Osteocyte (in vitro differentiated cells): ENCODE results near the gene PLA2G2F. TPM values are rescaled to one million over a fixed set of nuclear protein-coding genes. Genes with fewer than 3 reads are reported as not detected.

Source experiments
- DNase-seq: peaks from one replicate; pipeline ENCODE4 v3.0.0; 2021; ENCODE audit warnings: mixed read lengths; ENCODE audit not compliant: unreplicated experiment; ENCODE audit errors: extremely low spot score
- H3K27ac Mint-ChIP-seq: one replicate; pipeline ENCODE4 v1.8.0; 2021; ENCODE audit warnings: mild to moderate bottlenecking, mixed read lengths; ENCODE audit not compliant: unreplicated experiment
- H3K27me3 Mint-ChIP-seq: one replicate; pipeline ENCODE4 v1.8.0; 2021; ENCODE audit warnings: mixed read lengths; ENCODE audit not compliant: unreplicated experiment
- H3K36me3 Mint-ChIP-seq: one replicate; pipeline ENCODE4 v1.8.0; 2021; ENCODE audit warnings: mixed read lengths; ENCODE audit not compliant: unreplicated experiment
- H3K4me1 Mint-ChIP-seq: one replicate; pipeline ENCODE4 v1.8.0; 2021; ENCODE audit warnings: mixed read lengths; ENCODE audit not compliant: unreplicated experiment
- H3K4me3 Mint-ChIP-seq: one replicate; pipeline ENCODE4 v1.8.0; 2021; ENCODE audit warnings: mild to moderate bottlenecking, moderate library complexity, mixed read lengths; ENCODE audit not compliant: unreplicated experiment
- H3K9me3 Mint-ChIP-seq: one replicate; pipeline ENCODE4 v1.8.0; 2021; ENCODE audit warnings: mixed read lengths; ENCODE audit not compliant: unreplicated experiment
- CTCF ChIP-seq: fragments of 200-600 bp; sonication (generic); IDR thresholded peaks from 2 replicates; pipeline ENCODE4 v1.5.0; 2021; ENCODE audit warnings: antibody characterized with exemption, mild to moderate bottlenecking, moderate library complexity
- total RNA-seq: library from RNA; stranded (reverse); gene quantifications from 2 replicates; pipeline ENCODE4 v1.2.1, GENCODE V29; 2021

PLA2G2F gene
- total RNA-seq, 1 donor from 2014 or later = not detected

- no peak overlapping the region for H3K4me3 Mint-ChIP-seq
- no peak overlapping the region for H3K27ac Mint-ChIP-seq
- no peaks in the 10 kb centered on the region for H3K36me3 Mint-ChIP-seq
- no peak for DNase-seq
- no peaks in the 10 kb centered on the region for H3K9me3 Mint-ChIP-seq
- peaks cover 40% of the 10 kb centered on the region for H3K27me3 Mint-ChIP-seq
- TF ChIP-seq CTCF = no peak
- no peaks in the 10 kb centered on the region for H3K4me1 Mint-ChIP-seq
These were observed 53.2 kb downstream of the PLA2G2F start for GRCh38 chr1:20192364-20192763.

DNA sequence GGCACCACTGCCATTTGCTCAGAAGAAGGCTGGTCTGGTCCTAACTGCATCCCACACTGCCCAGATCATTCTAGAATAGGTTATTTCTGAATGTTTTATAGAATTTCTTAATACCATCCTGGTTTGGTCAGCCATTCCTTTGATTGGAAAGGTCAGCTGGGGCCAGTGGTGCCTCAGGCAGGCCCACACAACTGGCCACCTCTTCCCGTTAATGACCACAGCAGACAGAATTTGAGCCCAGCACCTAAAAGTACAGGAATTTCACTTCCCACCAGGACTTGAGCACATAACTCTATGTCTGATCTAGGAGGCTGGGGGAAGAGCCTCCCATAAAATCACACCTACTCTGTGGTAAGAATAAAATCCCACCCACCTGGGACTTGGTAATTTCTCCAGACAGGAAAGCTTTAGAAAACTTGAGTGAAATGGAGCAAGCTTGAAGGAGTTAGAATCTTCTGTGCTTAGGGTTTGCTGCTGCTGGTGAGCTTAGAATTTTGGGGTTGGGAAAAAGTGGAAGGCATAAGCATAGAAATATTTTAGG lies 53.8 kb downstream of the PLA2G2F start:
- TF ChIP-seq CTCF = no peak
- Mint-ChIP-seq H3K27ac (no peak overlapping the region), H3K4me3 (no peak overlapping the region), H3K27me3 (peaks cover 38% of the 10 kb centered on the region), H3K36me3 (no peaks in the 10 kb centered on the region), H3K4me1 (no peaks in the 10 kb centered on the region), H3K9me3 (no peaks in the 10 kb centered on the region)
- DNase-seq = no peak

GRCh38 chr1:20194224-20194623 lies 55.1 kb downstream of the PLA2G2F start:
- peaks cover 25% of the 10 kb centered on the region for H3K27me3 Mint-ChIP-seq
- no peaks in the 10 kb centered on the region for H3K9me3 Mint-ChIP-seq
- no peaks in the 10 kb centered on the region for H3K4me1 Mint-ChIP-seq
- no peak overlapping the region for H3K4me3 Mint-ChIP-seq
- TF ChIP-seq CTCF = no peak
- H3K27ac Mint-ChIP-seq = no peak overlapping the region
- DNase-seq = no peak
- no peaks in the 10 kb centered on the region for H3K36me3 Mint-ChIP-seq

GRCh38 chr1:20194757-20195461 lies 55.8 kb downstream of the PLA2G2F start:
- Mint-ChIP-seq H3K36me3 (no peaks in the 10 kb centered on the region), H3K27ac (no peak overlapping the region), H3K4me3 (no peak overlapping the region), H3K27me3 (peaks cover 22% of the 10 kb centered on the region), H3K4me1 (no peaks in the 10 kb centered on the region), H3K9me3 (no peaks in the 10 kb centered on the region)
- DNase-seq = no peak
- TF ChIP-seq CTCF = peak; percentile 64

GRCh38 chr1:20195462-20195780 lies 56.3 kb downstream of the PLA2G2F start:
- no peak overlapping the region for H3K27ac Mint-ChIP-seq
- no peak for TF ChIP-seq CTCF

More at GRCh38 chr1:20195462-20195780, 56.3 kb downstream of the PLA2G2F start:
- no peak for DNase-seq
- H3K9me3 Mint-ChIP-seq = no peaks in the 10 kb centered on the region
- peaks cover 21% of the 10 kb centered on the region for H3K27me3 Mint-ChIP-seq
- H3K4me3 Mint-ChIP-seq = no peak overlapping the region
- H3K36me3 Mint-ChIP-seq = no peaks in the 10 kb centered on the region
- H3K4me1 Mint-ChIP-seq = no peaks in the 10 kb centered on the region
